K562 (cell line): ENCODE measurements around the gene CAMK2B. TPM values are rescaled to one million over a fixed set of nuclear protein-coding genes. Genes with fewer than 3 reads are reported as not detected.

Source experiments
- CBFB ChIP-seq: sonication (generic); formaldehyde crosslinking; IDR thresholded peaks from 2 replicates; pipeline ENCODE4 v1.4.0; 2020; ENCODE audit warnings: mild to moderate bottlenecking, missing genetic modification reagents
- DLX4 ChIP-seq: fragments of 250-450 bp; sonication (Bioruptor Pico); IDR thresholded peaks from 2 replicates; pipeline ENCODE4 v1.6.1; 2021; ENCODE audit warnings: mild to moderate bottlenecking
- ETV5 ChIP-seq: sonication (generic); formaldehyde crosslinking; IDR thresholded peaks from 2 replicates; pipeline ENCODE4 v1.4.0; 2020; ENCODE audit warnings: low read depth, mild to moderate bottlenecking, missing genetic modification reagents
- HMGN3 ChIP-seq: IDR thresholded peaks from 2 replicates; pipeline ENCODE4 v1.6.1; 2011; ENCODE audit warnings: borderline replicate concordance, low read depth, mild to moderate bottlenecking, mixed read lengths, low read length; ENCODE audit not compliant: insufficient read length; ENCODE audit errors: extremely low read depth
- HSF4 ChIP-seq: fragments of 250-450 bp; sonication (Bioruptor Pico); IDR thresholded peaks from 2 replicates; pipeline ENCODE4 v2.1.2; 2022; ENCODE audit warnings: mild to moderate bottlenecking, moderate library complexity, borderline replicate concordance
- MEF2A ChIP-seq: IDR thresholded peaks from 2 replicates; pipeline ENCODE4 v1.6.1; 2011; ENCODE audit warnings: low read depth, mild to moderate bottlenecking, low read length, moderate library complexity; ENCODE audit not compliant: control insufficient read depth
- RCOR1 ChIP-seq, 2 experiments: IDR thresholded peaks; 2 replicates each; pipeline ENCODE4 v1.6.1; 2012; ENCODE audit warnings: low read depth in 2 of 2, low read length in 2 of 2, borderline replicate concordance in 1 of 2, improper control_type of control experiment in 1 of 2
- RNF2 ChIP-seq: sonication (generic); IDR thresholded peaks from 2 replicates; pipeline ENCODE4 v1.6.1; 2016
- SMARCA4 ChIP-seq: fragments of 450-650 bp; IDR thresholded peaks from 2 replicates; pipeline ENCODE4 v1.6.1; 2016
- SRF ChIP-seq, 2 experiments: fragments of 250-450, 450-650 bp in 1 of 2; sonication (Bioruptor Pico) in 1 of 2; sonication (generic) in 1 of 2; formaldehyde crosslinking; IDR thresholded peaks; 2 replicates each; pipeline versions ENCODE4 v1.5.0 to v1.5.1; 2020 to 2022; ENCODE audit warnings: mild to moderate bottlenecking in 1 of 2, missing genetic modification reagents in 1 of 2
- STAT6 ChIP-seq: sonication (generic); formaldehyde crosslinking; IDR thresholded peaks from 2 replicates; pipeline ENCODE4 v1.8.1; 2023; ENCODE audit warnings: mild to moderate bottlenecking, missing genetic modification reagents
- YY1 ChIP-seq, 3 experiments: IDR thresholded peaks; 2 replicates each; pipeline ENCODE4 v1.6.1; 2011; ENCODE audit warnings: low read length in 2 of 3, mild to moderate bottlenecking in 2 of 3, moderate library complexity in 2 of 3, borderline replicate concordance in 1 of 3, control low read depth in 1 of 3, low read depth in 1 of 3; ENCODE audit not compliant: insufficient read depth in 3 of 3, insufficient replicate concordance in 2 of 3, control insufficient read depth in 1 of 3, insufficient read length in 1 of 3; ENCODE audit errors: extremely low read depth in 1 of 3
- ZBTB43 ChIP-seq: sonication (generic); formaldehyde crosslinking; IDR thresholded peaks from 2 replicates; pipeline ENCODE4 v1.8.0; 2023; ENCODE audit warnings: mild to moderate bottlenecking, missing genetic modification reagents
- ZBTB7A ChIP-seq: IDR thresholded peaks from 2 replicates; pipeline ENCODE4 v1.6.1; 2011; ENCODE audit warnings: low read depth, mild to moderate bottlenecking, low read length, moderate library complexity, borderline replicate concordance; ENCODE audit not compliant: control insufficient read depth
- ZBTB8A ChIP-seq: fragments of 450-650 bp; IDR thresholded peaks from 2 replicates; pipeline ENCODE4 v1.6.1; 2018; ENCODE audit warnings: mild to moderate bottlenecking, moderate library complexity; ENCODE audit not compliant: partially characterized antibody
- ZNF584 ChIP-seq: fragments of 200-800 bp; sonication (Bioruptor generic); IDR thresholded peaks from 2 replicates; pipeline ENCODE4 v1.6.1; 2016; ENCODE audit warnings: low read depth, mild to moderate bottlenecking, missing genetic modification characterization, missing compliant biosample characterization
- polyA plus RNA-seq, 8 experiments: library from polyadenylated mRNA; depleted of rRNA in 4 of 8; stranded (reverse) in 5 of 8; unstranded in 3 of 8; fragments of >200 nt; fragmentation: Nextera tagmentation in 2 of 8; fragmentation: Illumina TruSeq in 1 of 8; extraction: Ambion mirVana in 2 of 8; extraction: Trizol in 1 of 8; gene quantifications; 2 replicates each; pipeline versions ENCODE4 v1.2.1 to v1.2.3, GENCODE V29; 2011 to 2014; ENCODE audit warnings: inconsistent platforms in 1 of 8, missing spikeins in 1 of 8
- total RNA-seq, 7 experiments: library from RNA; depleted of rRNA in 6 of 7; stranded (reverse); fragments of >200 nt in 6 of 7; fragmentation: Illumina TruSeq in 2 of 7; extraction: Trizol in 2 of 7; gene quantifications; 2 replicates each; pipeline versions ENCODE4 v1.2.1 to v1.2.3, GENCODE V29; 2011 to 2021; ENCODE audit warnings: low replicate concordance in 1 of 7
- TF ChIP-seq, protein P1 (sequence below): fragments of 450-650 bp; formaldehyde crosslinking; IDR thresholded peaks from 2 replicates; pipeline ENCODE4 v1.4.0; 2022; ENCODE audit warnings: missing genetic modification characterization

Gene CAMK2B
- total and polyA plus RNA-seq, 9 of the 15 experiments (the other 6 are each of a cell fraction or from before 2014, with no cell fraction given): 0.04 to 0.09 (median 0.05) TPM; not detected in 4

DNA sequence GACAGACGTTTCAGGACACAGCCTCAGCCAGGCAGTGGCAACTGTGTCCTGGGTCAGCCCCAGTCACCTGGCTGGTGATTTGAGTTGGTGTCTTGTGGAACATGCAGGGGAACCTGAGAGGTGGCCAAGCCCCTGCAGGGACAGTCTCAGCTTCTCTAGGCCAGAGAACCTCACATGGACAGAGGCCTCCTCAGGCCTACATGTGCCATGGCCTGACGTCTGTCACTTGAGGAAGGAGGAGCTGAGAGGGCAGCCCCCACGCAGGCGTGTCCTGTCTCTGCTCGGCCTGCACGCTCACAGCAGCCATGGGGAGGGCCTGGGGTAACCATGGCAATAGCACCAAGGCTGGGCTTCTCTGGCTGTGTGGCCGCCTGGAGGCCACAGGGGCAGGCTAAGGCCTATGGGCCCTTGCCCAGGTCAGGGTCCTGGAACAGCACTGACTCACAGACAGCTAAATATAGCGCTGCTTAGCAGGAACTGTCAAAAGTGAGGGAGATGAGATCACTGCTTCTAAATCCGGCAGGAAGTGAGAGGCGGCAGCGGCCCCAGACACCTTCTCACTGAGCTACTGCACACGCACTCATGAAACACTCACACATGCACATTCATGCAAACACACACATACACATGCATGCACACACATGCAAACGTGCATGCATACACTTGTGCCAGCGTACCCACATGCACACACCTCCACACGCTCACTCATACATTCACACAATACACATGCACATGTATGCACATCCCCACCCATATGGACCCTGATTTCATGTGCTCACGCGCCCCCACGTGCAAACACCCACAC is 67.6 kb downstream of the CAMK2B start (continued):
- TF ChIP-seq HMGN3: no peak
- peak; percentile 59; the same call in 1 of the 2 replicates for TF ChIP-seq RNF2
- TF ChIP-seq ZBTB43 (CRISPR knock-in tag): 0 out of 2 replicates have a peak, but pooled peaks have one; percentile 17
- no peak for TF ChIP-seq DLX4 (CRISPR knock-in tag)
- TF ChIP-seq ZBTB8A: no peak
- TF ChIP-seq HSF4 (CRISPR knock-in tag): no peak
- 0 out of 2 replicates have a peak, but pooled peaks have one; percentile 25 for TF ChIP-seq ZNF584
- TF ChIP-seq SRF (CRISPR knock-in tag; IDR thresholded peaks at IDR 0.05): peak in 1 of 2 experiments; percentile 60; a peak in 1 of 4 replicates
- TF ChIP-seq ZBTB7A: peak; percentile 87; the same call in 1 of the 2 replicates
- peak; percentile 97 for TF ChIP-seq MEF2A
- peak; percentile 85 for TF ChIP-seq ETV5
- TF ChIP-seq CBFB (CRISPR knock-in tag): 0 out of 2 replicates have a peak, but pooled peaks have one; percentile 27
- 0 out of 4 replicates have a peak, but pooled peaks of 1 of the 2 experiments have one; percentile 16 for TF ChIP-seq RCOR1 (IDR thresholded peaks at IDR 0.05; ENCODE audit: borderline replicate concordance in 1 of 2, low read depth in 2 of 2, low read length in 2 of 2)
- peak in 1 of 3 experiments; percentile 34 for TF ChIP-seq YY1 (IDR thresholded peaks at IDR 0.05; ENCODE audit: borderline replicate concordance in 1 of 3, control insufficient read depth in 1 of 3, extremely low read depth in 1 of 3, insufficient read depth in 3 of 3, insufficient read length in 1 of 3, insufficient replicate concordance in 2 of 3, low read depth in 1 of 3, low read length in 2 of 3)
- TF ChIP-seq STAT6 (CRISPR knock-in tag): 0 out of 2 replicates have a peak, but pooled peaks have one; percentile 7
- peak; percentile 53; the same call in 1 of the 2 replicates for TF ChIP-seq SMARCA4
- TF ChIP-seq, protein P1, sequence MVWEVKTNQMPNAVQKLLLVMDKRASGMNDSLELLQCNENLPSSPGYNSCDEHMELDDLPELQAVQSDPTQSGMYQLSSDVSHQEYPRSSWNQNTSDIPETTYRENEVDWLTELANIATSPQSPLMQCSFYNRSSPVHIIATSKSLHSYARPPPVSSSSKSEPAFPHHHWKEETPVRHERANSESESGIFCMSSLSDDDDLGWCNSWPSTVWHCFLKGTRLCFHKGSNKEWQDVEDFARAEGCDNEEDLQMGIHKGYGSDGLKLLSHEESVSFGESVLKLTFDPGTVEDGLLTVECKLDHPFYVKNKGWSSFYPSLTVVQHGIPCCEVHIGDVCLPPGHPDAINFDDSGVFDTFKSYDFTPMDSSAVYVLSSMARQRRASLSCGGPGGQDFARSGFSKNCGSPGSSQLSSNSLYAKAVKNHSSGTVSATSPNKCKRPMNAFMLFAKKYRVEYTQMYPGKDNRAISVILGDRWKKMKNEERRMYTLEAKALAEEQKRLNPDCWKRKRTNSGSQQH: no peak
